GM21423 (cell line): ENCODE measurements around the gene ATP1B4.
"Not testable (repeated sequence)": the region's sequence is repeated elsewhere in the genome, so short reads cannot be mapped to it uniquely, and the experiment has no call there.

Experiments used
- ATAC-seq: cut with Tn5 transposase; IDR thresholded peaks from one replicate; pipeline ENCODE4 v1.9.1; 2021; ENCODE audit warnings: mild to moderate bottlenecking, moderate library complexity; ENCODE audit not compliant: unreplicated experiment

ATP1B4 gene

DNA sequence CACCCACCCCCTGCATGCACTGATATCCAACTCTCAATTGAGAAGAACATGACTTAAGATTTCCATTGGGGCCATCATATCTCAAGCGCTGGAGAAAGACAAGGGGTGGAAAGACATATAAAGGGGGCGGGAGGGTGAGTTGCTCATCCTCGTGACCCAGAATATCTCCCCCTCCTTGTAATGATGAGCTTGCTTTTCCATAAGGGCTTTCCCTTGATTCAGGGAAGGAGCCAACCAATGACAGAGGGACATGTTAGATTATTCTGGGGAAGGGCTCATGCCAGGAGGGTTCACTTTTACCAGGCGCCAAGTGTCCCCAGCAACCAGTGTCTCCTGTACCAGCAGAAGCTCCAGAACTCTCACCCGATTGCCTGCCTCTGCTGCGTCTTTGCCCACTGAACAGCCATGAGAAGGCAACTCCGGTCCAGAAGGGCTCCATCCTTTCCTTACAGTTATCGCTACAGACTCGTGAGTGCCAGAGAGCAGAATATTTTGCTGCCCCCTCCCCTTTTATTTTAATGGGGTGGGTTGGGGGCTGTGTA is at the start of gene ATP1B4:
Gene ATP1B4, plus strand, starts transcription at position 326 of the 542 bp plus-strand sequence. Its CDS starts 80 bp downstream, at position 406.
- ATAC-seq, result no peak

DNA sequence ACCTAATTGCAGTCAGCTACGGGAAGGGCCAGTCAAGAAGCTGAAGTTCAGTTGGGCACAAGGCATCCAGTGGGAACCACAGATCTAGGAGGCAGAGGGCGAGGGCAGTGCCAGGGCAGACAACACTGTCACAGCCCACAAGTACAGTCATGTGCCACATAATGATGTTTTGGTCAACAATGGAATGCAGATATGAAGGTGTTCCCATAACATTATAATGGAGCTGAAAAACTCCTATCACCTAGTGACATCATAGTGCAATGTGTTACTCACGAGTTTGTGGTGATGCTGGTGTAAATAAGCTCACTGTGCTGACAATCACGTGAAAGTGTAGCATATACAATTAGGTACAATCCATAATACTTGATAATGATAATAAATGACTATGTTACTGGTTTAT is 46.1 kb upstream of the ATP1B4 start:
- no peak for ATAC-seq

DNA sequence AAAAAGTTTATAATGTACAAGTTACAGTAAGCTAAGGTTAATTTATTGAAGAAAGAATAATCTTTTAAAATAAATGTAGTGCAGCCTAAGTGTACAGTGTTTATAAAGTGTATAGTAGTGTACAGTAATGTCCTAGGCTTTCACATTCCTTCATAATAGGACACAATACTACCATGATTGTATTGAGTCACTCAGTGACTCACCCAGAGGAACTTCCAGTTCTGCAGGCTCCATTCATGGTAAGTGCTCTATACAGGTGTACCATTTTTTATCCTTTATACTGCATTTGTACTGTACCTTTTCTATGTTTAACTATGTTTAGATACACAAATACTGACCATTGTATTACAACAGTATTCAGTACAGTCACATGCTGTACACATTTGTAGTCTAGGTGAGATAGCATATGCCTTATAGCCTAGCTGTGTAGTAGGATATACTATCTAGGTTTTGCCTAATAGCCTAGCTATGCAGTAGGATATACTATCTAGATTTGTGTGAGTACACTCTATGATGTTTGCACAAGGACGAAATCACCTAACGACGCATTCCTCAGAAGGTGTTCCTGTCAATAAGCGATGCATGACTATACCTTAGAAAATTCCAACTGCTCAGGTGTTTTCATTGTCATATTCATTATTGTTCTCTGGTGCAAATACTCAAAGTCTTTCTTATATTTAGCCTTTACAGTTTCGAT is 45.2 kb upstream of the ATP1B4 start:
- ATAC-seq, result no peak

DNA sequence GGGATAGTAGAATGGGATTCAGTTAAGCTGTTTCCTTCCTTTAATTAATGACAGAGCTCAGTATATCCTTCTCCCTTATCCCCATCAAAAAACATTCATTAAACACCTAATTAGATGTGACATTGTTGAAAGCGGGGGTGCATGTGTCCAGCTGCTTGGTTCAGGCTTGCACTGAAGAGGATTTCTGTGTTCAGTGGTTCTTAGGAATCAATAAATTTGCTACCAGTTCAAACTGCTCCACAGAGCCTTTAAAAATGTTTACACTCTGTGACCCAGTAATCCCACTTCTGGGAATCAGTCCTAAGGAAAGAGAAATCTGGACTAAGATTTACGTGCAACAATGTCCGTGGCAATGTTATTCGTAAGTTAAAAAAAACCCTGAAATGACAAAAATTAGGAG is 43.5 kb upstream of the ATP1B4 start:
- ATAC-seq, result no peak

GRCh38 chrX:120321520-120322281 is 40.2 kb upstream of the ATP1B4 start:
- no peak for ATAC-seq

- no peak for ATAC-seq
Observed at GRCh38 chrX:120331116-120331515, 30.8 kb upstream of the ATP1B4 start.

GRCh38 chrX:120332394-120332793 is 29.5 kb upstream of the ATP1B4 start:
- no peak for ATAC-seq

DNA sequence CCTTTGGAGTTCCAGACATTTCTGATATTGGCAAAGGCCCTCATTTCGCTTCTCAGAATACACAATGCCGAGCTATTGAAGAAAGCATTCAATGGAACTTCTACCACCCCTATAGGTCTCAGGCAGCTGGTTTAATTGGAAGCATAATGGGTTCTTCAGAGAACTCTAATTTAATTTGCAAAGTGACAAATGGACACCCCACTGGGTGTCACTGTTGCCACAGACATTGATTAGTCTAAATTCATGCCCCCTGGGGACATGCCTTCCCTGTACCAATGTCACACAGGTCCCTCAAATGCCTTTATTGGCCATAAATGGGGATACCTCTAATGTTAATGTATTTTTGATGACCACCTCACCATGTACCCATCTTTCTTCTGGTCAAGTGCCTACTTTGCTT is 27.7 kb upstream of the ATP1B4 start:
- ATAC-seq, result no peak

DNA sequence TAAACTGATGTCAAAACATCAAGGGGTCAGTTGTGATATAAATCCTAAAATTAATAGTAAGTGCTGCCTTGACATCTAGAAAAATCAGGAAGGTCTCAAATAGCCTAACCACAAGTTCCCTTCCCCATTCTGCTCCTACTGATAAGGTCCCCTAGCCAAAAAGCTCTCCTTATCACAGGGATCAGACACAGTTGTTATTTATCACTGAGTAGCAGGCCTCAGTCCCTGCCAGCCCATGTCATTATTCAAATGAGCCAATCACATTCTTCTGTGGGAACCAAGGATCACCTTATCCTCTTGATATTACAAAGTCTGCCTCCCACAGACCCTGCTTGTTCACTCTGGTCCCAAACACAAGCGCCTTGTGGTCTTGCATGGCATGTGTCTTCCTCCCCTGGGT is 27.3 kb upstream of the ATP1B4 start:
- no peak for ATAC-seq

DNA sequence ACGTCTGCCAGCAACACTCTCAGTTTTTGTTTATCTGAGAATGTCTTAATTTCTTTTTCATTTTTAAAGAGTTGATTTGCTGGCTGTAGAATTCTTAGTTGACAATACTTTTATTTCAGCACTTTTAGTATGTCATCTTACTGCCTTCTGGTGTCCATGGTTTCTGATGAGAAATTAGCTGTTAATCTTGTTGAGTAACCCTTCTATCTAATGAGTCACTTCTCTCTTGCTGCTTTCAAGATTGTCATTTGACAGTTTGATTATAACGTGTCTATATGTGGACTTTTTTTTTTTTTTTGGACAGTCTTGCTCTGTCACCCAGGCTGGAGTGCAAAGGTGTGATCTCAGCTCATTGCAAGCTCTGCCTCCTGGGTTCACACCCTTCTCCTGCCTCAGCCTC is 26.6 kb upstream of the ATP1B4 start:
- no peak for ATAC-seq

DNA sequence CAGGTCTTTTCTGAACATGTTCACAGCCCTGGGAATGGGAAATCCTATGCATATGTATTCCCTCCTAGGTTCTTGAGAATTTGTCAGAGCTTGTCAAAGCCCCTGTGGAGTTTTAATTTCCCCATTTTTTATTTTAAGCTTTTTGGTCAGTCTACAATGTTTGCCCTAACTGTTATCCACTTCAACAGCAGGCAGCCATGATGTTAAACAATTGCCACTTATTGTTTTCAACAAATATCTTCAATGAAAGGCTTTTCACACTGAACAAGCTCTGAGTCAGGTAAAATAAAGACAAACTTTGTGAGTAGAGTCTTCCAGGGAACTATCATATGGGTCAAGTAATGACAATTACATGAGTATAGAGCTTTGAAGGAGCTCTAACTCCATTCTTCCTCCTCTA is 25.0 kb upstream of the ATP1B4 start:
- ATAC-seq, result no peak

- ATAC-seq, result not testable (repeated sequence)
Observed at GRCh38 chrX:120344566-120344965, 17.3 kb upstream of the ATP1B4 start.

GRCh38 chrX:120350450-120351138 is 11.3 kb upstream of the ATP1B4 start:
- ATAC-seq, result no peak

GRCh38 chrX:120356084-120356483 is 5.8 kb upstream of the ATP1B4 start:
- ATAC-seq, result no peak

DNA sequence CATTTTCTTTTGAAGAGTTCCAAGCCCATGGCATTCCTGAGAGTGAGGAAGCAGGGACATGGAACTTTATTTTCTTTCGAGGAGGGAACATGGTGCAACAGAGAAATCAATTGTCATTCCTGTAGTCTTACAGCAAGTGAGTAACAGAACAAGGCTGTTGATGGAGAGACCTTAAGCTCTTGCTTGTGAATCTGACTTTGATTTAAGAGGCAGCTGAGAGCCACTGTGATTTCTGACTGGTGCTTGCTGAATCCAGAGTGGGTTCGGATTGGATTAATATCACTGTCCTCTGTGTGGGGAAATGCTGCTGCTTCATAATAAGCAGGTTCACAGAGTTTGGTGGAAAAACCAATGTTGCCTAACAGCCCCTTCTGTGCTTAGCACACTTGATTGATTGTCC is 4.7 kb upstream of the ATP1B4 start:
- ATAC-seq, result no peak

DNA sequence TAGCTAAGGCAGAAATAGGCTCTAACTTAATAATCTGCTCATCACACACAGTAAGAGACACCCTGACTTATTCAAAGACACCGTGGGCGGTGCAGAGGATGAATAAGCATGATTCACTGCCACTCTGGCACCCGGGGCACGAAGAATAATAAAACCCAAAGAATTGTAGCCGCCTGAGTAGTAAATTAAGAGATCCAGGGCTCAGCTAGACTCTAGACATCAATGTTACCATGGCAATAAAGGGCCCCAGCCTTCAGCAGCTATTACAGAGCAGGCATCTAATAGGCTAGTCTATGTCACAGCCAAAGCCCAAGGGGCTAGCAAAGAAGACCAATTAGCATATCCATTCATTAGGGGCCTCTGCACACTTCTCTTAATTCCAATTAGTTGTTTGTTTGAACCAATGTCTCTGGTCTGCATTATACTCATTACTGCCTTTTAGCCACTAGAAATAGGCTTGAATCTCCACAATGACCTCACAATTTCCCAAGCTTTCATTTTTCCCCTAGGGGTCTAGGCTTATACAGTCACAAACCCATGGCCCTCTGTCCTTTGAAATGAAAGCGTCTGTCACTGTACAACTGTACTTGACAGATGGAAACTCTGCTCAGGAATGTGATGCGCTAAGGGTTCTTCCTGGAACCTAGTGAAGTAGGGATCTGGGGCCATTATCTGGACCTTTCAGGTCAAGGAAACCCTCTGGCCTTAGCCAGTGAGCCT is 3.0 kb upstream of the ATP1B4 start:
- ATAC-seq, result no peak

- ATAC-seq, result no peak
Observed at GRCh38 chrX:120365320-120365719, 3.4 kb downstream of the ATP1B4 start.

GRCh38 chrX:120365968-120366367 is 4.1 kb downstream of the ATP1B4 start:
- ATAC-seq, result no peak

- no peak for ATAC-seq
Observed at GRCh38 chrX:120366794-120367193, 4.9 kb downstream of the ATP1B4 start.

DNA sequence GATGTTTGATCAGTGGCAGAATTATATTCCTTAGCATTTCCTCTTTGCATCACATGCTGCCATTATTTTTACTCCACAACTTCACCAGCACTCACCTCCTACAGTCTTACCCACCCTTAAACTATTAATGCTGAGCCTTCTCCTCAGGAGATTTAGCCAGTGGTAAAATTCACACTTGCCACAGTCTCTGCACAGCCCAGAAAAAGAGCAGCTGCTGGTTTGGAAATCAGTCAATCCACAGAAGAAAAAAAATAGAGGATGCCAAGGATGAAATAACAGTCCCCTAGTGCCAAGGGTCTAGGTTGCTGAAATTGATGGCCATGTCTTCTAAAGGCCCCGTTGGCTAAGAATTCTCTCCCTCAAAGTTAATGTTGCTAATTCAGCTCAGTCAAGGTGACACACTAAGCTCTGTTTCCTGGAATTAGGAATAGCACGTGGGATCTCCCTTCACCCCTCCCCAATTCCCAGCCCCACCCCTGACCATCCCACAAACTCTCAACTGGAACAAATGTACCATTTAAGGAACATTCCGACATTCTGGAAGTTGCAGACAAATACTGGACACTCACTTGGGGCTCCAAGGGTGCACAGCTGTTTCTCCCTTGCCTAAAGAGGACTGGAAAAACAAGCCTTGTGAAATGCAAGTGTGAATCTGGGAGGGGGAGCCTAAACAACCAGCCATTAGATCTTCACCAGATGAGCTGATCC is 5.7 kb downstream of the ATP1B4 start:
- ATAC-seq, result no peak
